ENCODE data around the gene RPP30.

RPP30 gene

DNA sequence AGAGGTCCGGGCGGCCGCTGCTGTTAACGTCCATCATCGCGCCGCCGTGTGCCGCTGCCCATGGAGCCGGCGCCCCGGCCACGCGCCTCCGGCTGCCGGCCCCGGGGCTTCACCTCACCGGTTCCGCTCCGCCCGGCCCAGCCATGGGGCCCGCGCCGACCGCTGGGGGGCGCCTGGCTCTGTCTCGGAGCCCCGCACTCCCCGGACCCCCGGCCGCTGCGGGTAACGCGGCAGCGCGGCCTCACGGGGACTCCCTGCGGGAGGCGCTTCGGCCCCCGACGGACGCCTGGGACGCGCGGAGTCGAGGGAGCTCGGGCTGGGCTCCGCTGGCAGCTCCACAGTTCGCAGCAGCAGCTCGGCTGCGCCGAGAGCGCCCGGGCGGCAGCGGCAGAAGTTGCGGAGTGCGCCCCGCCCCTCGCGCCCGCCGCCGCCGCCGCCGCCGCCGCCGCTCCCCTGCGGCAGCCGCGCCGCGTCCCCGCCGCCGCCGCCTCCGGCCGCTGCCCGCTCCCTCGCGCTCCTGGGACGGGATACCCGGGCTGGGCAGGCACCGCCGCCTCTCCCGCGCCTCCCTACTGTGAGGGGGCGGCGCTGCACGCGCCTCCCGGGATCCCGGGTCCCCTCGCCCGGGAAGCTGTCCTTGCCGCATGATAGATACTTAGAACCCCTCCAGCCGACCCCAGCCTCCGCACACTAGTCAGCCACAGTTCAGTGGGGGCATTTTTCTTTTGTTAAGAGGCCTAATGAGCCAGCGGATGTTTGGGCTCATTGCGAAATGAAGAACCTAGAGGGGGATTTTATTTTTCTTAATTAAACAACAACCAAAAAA, 13.9 kb upstream of the RPP30 start, which contains the start of gene HTR7:
TSS of gene HTR7 (minus strand) at position 405 of the 826 bp plus-strand sequence. CDS start at position 37, 368 bp downstream.
- TF ChIP-seq, protein P1, sequence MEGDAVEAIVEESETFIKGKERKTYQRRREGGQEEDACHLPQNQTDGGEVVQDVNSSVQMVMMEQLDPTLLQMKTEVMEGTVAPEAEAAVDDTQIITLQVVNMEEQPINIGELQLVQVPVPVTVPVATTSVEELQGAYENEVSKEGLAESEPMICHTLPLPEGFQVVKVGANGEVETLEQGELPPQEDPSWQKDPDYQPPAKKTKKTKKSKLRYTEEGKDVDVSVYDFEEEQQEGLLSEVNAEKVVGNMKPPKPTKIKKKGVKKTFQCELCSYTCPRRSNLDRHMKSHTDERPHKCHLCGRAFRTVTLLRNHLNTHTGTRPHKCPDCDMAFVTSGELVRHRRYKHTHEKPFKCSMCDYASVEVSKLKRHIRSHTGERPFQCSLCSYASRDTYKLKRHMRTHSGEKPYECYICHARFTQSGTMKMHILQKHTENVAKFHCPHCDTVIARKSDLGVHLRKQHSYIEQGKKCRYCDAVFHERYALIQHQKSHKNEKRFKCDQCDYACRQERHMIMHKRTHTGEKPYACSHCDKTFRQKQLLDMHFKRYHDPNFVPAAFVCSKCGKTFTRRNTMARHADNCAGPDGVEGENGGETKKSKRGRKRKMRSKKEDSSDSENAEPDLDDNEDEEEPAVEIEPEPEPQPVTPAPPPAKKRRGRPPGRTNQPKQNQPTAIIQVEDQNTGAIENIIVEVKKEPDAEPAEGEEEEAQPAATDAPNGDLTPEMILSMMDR (IDR thresholded peaks at IDR 0.05; ENCODE audit: borderline replicate concordance, insufficient read depth, low read depth, low read length) = peak; percentile 67
- peak within 1 kb of the TSS; percentile 57 for H3K4me3 ChIP-seq (ENCODE audit: low read depth, low read length)

DNA sequence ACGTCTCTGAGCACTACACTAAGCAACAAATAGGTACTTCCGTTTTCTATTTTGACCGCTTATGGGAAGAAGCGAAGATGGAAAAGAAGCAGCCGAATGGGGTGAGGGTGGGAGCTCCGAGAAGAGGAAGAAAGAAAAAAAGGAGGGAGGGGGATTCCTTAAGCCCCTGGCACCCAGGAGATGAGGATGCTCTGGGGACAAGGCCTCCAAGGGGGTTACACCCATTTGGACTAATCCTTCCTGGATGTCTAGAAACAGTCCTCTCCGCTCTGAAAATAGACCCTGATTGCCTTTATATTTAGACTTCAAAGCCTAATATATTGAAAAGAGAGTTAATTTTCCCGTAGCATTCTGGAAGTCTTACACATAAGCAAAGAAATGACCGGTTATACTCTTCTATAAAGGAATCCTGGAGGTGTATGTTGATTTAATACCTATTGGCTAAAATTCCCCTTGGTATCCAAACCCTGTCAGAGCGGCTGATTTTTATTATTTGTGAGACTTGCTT, 13.3 kb upstream of the RPP30 start:
- TF ChIP-seq, protein P1 (IDR thresholded peaks at IDR 0.05; ENCODE audit: borderline replicate concordance, insufficient read depth, low read depth, low read length) = no peak
- no peak overlapping the region for H3K4me3 ChIP-seq (ENCODE audit: low read depth, low read length)

DNA sequence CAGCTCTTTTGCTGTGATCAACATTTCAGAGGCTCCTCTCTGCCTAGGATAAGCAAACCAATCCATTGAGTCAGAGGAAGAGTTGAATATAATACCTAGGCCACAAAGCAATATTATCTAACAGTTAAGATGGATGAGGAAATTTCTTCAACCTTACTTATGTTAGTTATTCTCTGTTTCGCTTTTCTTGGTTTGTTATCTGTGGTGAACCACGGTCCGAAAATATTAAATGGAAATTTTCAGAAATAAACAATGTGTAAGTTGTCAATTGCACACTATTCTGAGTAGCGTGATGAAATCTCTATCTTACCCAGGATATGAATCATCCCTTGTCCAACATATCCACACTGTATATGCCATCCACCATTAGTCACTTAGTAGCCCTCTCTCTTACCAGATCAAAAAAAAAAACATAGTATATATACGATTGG, 12.4 kb upstream of the RPP30 start:
- H3K4me3 ChIP-seq (ENCODE audit: low read depth, low read length) = no peak overlapping the region
- TF ChIP-seq, protein P1 (IDR thresholded peaks at IDR 0.05; ENCODE audit: borderline replicate concordance, insufficient read depth, low read depth, low read length) = no peak

DNA sequence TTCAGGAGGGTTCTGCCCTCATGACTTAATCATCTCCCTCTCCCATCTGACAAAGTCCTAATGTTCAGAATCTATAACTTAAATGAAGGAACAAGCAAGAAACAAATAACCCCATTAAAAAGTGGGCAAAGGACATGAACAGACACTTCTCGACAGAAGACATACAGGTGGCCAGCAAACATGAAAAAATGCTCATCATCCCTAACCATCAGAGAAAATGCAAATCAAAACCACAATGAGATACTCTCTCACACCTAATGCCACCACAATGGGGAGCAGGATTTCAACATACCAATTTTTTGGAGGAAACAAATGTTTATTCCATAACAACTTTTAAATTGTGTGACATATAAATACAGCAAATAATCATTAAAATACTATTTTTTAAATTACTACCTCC, 11.0 kb upstream of the RPP30 start:
- H3K4me3 ChIP-seq (ENCODE audit: low read depth, low read length) = no peak overlapping the region
- TF ChIP-seq, protein P1 (IDR thresholded peaks at IDR 0.05; ENCODE audit: borderline replicate concordance, insufficient read depth, low read depth, low read length) = no peak

DNA sequence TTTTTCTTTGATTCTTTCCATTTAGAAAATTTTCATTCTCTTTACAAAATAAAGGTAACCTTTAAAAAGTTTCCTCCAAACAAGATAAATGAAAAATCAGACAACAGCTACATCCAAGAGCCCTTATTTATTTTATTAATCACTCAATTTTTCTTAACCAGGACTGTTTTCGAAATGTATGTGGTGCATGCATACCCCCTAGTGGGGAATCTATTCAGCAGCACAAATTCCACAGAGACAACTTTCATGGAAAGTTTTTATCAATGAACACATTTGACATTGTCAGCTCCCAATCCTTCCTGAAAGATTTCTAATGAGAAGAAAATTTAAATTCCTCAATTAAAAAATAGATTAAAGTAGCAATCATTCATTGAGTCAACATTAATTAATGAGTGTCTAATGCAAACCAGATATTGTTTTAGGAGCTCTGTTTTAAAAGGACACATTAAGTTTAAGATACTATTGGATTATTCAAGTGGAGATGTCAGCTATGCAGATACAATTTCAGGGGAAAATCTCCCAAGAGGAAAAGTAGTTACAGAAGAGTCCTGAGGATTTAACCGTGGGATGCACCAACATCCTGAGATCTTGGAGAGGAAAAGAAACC, 8.8 kb upstream of the RPP30 start:
- TF ChIP-seq, protein P1 (IDR thresholded peaks at IDR 0.05; ENCODE audit: borderline replicate concordance, insufficient read depth, low read depth, low read length) = peak; percentile 49; the same call in 1 of the 2 replicates
- H3K4me3 ChIP-seq (ENCODE audit: low read depth, low read length) = no peak overlapping the region

DNA sequence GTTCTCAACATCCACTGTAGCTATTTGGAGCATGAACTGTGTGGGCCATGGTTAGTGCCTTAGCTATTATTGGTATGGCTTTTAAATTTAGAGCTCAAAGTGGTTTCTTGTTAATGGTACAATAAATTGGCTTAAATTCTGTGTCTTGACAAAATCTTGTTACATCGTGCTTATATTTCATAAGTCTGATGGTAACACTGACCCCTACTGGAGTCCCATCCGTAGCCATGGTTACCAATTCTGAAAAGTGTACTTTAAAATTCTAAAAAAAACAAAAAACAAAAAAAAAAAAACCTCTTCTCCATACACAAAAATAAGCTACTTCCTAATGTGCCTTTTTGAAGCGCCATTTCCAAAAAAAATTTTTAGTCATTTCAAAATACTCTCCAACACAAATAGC, 6.4 kb upstream of the RPP30 start:
- no peak overlapping the region for H3K4me3 ChIP-seq (ENCODE audit: low read depth, low read length)
- TF ChIP-seq, protein P1 (IDR thresholded peaks at IDR 0.05; ENCODE audit: borderline replicate concordance, insufficient read depth, low read depth, low read length) = 0 out of 2 replicates have a peak, but pooled peaks have one; percentile 11

Data from GM12875 (cell line).